ENCODE measurements around the gene FAM13C.

DNA sequence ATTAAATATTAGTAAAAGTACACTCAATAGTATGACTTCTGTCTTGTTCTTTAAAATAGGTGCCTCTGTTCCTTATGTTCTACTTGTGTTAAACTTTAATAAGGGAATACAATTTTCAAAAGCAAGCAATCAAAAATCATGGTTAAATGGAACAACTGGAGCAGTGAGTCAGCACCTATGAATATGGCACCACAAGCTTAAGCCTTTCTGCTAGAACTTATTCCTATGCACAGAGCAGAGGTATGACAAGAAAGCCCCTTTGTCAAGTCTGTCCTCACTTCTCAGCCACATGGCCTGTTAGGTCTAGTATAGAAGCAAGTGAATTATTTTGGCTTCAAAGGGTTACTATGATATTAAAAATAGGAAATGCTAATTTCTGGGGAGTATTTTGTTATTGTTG is 29.8 kb downstream of the FAM13C start:
- TF ChIP-seq, protein P1, sequence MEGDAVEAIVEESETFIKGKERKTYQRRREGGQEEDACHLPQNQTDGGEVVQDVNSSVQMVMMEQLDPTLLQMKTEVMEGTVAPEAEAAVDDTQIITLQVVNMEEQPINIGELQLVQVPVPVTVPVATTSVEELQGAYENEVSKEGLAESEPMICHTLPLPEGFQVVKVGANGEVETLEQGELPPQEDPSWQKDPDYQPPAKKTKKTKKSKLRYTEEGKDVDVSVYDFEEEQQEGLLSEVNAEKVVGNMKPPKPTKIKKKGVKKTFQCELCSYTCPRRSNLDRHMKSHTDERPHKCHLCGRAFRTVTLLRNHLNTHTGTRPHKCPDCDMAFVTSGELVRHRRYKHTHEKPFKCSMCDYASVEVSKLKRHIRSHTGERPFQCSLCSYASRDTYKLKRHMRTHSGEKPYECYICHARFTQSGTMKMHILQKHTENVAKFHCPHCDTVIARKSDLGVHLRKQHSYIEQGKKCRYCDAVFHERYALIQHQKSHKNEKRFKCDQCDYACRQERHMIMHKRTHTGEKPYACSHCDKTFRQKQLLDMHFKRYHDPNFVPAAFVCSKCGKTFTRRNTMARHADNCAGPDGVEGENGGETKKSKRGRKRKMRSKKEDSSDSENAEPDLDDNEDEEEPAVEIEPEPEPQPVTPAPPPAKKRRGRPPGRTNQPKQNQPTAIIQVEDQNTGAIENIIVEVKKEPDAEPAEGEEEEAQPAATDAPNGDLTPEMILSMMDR (conservative IDR thresholded peaks at IDR 0.05 in 1 of 2, IDR thresholded peaks at IDR 0.05 in 1 of 2; ENCODE audit: extremely low read depth in 1 of 2, insufficient read depth in 1 of 2, low read depth in 1 of 2, low read length in 2 of 2), result no peak
- no peak for TF ChIP-seq EZH2 (IDR thresholded peaks at IDR 0.05; ENCODE audit: borderline replicate concordance, low read length)
